Measurements from ENCODE around the gene CCL23. TPM values are rescaled to one million over a fixed set of nuclear protein-coding genes. Genes with fewer than 3 reads are reported as not detected.

CCL23 gene
- total RNA-seq, 1 experiment from 2014 or later, result not detected

- BruUV-seq (replicated peaks), result no TSS peak
- no peaks in the 10 kb centered on the region for H3K9me3 ChIP-seq (ENCODE audit: insufficient read depth, low read depth)
- H3K79me2 ChIP-seq (ENCODE audit: low read depth), result no peaks in the 10 kb centered on the region
- ChIA-PET POLR2A (ENCODE audit: unreplicated experiment) (no interaction called here), CTCF (no interaction called here)
- H3K4me2 ChIP-seq, result no peak overlapping the region
- DNase-seq, result no peak
- no peaks in the 10 kb centered on the region for H3K4me1 ChIP-seq (replicated peaks; ENCODE audit: insufficient read depth)
- intact Hi-C loops (cut with micrococcal nuclease; ENCODE audit: unreplicated experiment), result no loop called here
- TF ChIP-seq CTCF (conservative IDR thresholded peaks at IDR 0.05) (no peak), EZH2 (IDR thresholded peaks at IDR 0.05; ENCODE audit: low read depth) (no peak)
- H3K9me2 ChIP-seq (ENCODE audit: insufficient read depth), result no peaks in the 10 kb centered on the region
- H3K27me3 ChIP-seq (ENCODE audit: insufficient read depth, low read depth), result peaks cover 12% of the 10 kb centered on the region
- no peak overlapping the region for H2AFZ ChIP-seq
- H3K27ac ChIP-seq, result no peak overlapping the region
- H3K36me3 ChIP-seq (ENCODE audit: low read depth), result no peaks in the 10 kb centered on the region
- H4K20me1 ChIP-seq (ENCODE audit: insufficient read depth), result no peaks in the 10 kb centered on the region
- no peak overlapping the region for H3K4me3 ChIP-seq
- H3F3A ChIP-seq (ENCODE audit: insufficient read depth, low read depth), result no peaks in the 10 kb centered on the region
These were observed 38.2 kb upstream of the CCL23 start for GRCh38 chr17:36055921-36056520.

- no TSS peak for BruUV-seq (replicated peaks)
- H3K9me2 ChIP-seq (ENCODE audit: insufficient read depth), result no peaks in the 10 kb centered on the region
- POLR2A ChIA-PET (ENCODE audit: unreplicated experiment), result interaction anchor here (0.7 kb wide), 1 partner anchor 547 kb away, joined by 3 read pairs; no protein-coding TSS in a partner anchor
These were observed 37.4 kb upstream of the CCL23 start for GRCh38 chr17:36055171-36055570.

GRCh38 chr17:36049643-36050042 is 31.9 kb upstream of the CCL23 start:
- ChIA-PET POLR2A (ENCODE audit: unreplicated experiment) (no interaction called here), CTCF (no interaction called here)
- H4K20me1 ChIP-seq (ENCODE audit: insufficient read depth), result no peaks in the 10 kb centered on the region; the same call in 1 of the 2 replicates
- no peaks in the 10 kb centered on the region for H3K9me2 ChIP-seq (ENCODE audit: insufficient read depth)
- no peak overlapping the region for H2AFZ ChIP-seq
- intact Hi-C loops (cut with micrococcal nuclease; ENCODE audit: unreplicated experiment), result no loop called here
- no peaks in the 10 kb centered on the region for H3K9me3 ChIP-seq (ENCODE audit: insufficient read depth, low read depth)
- peaks cover 27% of the 10 kb centered on the region for H3K27me3 ChIP-seq (ENCODE audit: insufficient read depth, low read depth)
- H3F3A ChIP-seq (ENCODE audit: insufficient read depth, low read depth), result no peaks in the 10 kb centered on the region
- no TSS peak for BruUV-seq (replicated peaks)
- no peak for DNase-seq
- H3K27ac ChIP-seq, result no peak overlapping the region
- H3K79me2 ChIP-seq (ENCODE audit: low read depth), result no peaks in the 10 kb centered on the region
- H3K4me2 ChIP-seq, result no peak overlapping the region
- no peaks in the 10 kb centered on the region for H3K4me1 ChIP-seq (replicated peaks; ENCODE audit: insufficient read depth)
- no peaks in the 10 kb centered on the region for H3K36me3 ChIP-seq (ENCODE audit: low read depth)
- H3K4me3 ChIP-seq, result no peak overlapping the region
- no peak for TF ChIP-seq EZH2 (IDR thresholded peaks at IDR 0.05; ENCODE audit: low read depth)
- no peak for TF ChIP-seq CTCF (conservative IDR thresholded peaks at IDR 0.05)

More at GRCh38 chr17:36055171-36055570, 37.4 kb upstream of the CCL23 start:
- Histone ChIP-seq H3K36me3 (ENCODE audit: low read depth) (no peaks in the 10 kb centered on the region), H4K20me1 (ENCODE audit: insufficient read depth) (no peaks in the 10 kb centered on the region), H3K4me1 (replicated peaks; ENCODE audit: insufficient read depth) (no peaks in the 10 kb centered on the region), H3K79me2 (ENCODE audit: low read depth) (no peaks in the 10 kb centered on the region), H3K27ac (no peak overlapping the region), H3F3A (ENCODE audit: insufficient read depth, low read depth) (no peaks in the 10 kb centered on the region), H3K9me3 (ENCODE audit: insufficient read depth, low read depth) (no peaks in the 10 kb centered on the region), H3K27me3 (ENCODE audit: insufficient read depth, low read depth) (peaks cover 20% of the 10 kb centered on the region), H2AFZ (no peak overlapping the region), H3K4me2 (no peak overlapping the region), H3K4me3 (no peak overlapping the region)
- intact Hi-C loops (cut with micrococcal nuclease; ENCODE audit: unreplicated experiment), result no loop called here
- DNase-seq, result no peak
- CTCF ChIA-PET, result no interaction called here
- no peak for TF ChIP-seq CTCF (conservative IDR thresholded peaks at IDR 0.05)
- TF ChIP-seq EZH2 (IDR thresholded peaks at IDR 0.05; ENCODE audit: low read depth), result no peak
